ENCODE results near the gene ZNF264.

Gene ZNF264

GRCh38 chr19:57210381-57210780 is 19.1 kb downstream of the ZNF264 start:
- Histone ChIP-seq H3K36me3 (ENCODE audit: control insufficient read depth, insufficient read depth, low read length) (peaks cover 28% of the 10 kb centered on the region), H3K4me3 (ENCODE audit: low read depth, low read length) (no peak overlapping the region), H3K9me3 (ENCODE audit: control insufficient read depth, insufficient read depth, low read length) (no peaks in the 10 kb centered on the region), H3K27me3 (ENCODE audit: control insufficient read depth, insufficient read depth, low read length) (no peaks in the 10 kb centered on the region), H3K4me1 (ENCODE audit: control insufficient read depth, insufficient read depth, low read length) (no peaks in the 10 kb centered on the region), H3K9ac (ENCODE audit: low read depth, low read length) (no peak overlapping the region)

- Histone ChIP-seq H3K9me3 (ENCODE audit: control insufficient read depth, insufficient read depth, low read length) (no peaks in the 10 kb centered on the region), H3K4me1 (ENCODE audit: control insufficient read depth, insufficient read depth, low read length) (no peaks in the 10 kb centered on the region), H3K36me3 (ENCODE audit: control insufficient read depth, insufficient read depth, low read length) (peaks cover 24% of the 10 kb centered on the region), H3K4me3 (ENCODE audit: low read depth, low read length) (no peak overlapping the region), H3K9ac (ENCODE audit: low read depth, low read length) (no peak overlapping the region), H3K27me3 (ENCODE audit: control insufficient read depth, insufficient read depth, low read length) (no peaks in the 10 kb centered on the region)
Measured at GRCh38 chr19:57212109-57212508, 20.8 kb downstream of the ZNF264 start.

- H3K4me3 ChIP-seq (ENCODE audit: low read depth, low read length): no peak overlapping the region
- H3K36me3 ChIP-seq (ENCODE audit: control insufficient read depth, insufficient read depth, low read length): no peaks in the 10 kb centered on the region
- no peak overlapping the region for H3K9ac ChIP-seq (ENCODE audit: low read depth, low read length)
- peaks cover 2% of the 10 kb centered on the region for H3K27me3 ChIP-seq (ENCODE audit: control insufficient read depth, insufficient read depth, low read length)
- no peaks in the 10 kb centered on the region for H3K9me3 ChIP-seq (ENCODE audit: control insufficient read depth, insufficient read depth, low read length)
- no peaks in the 10 kb centered on the region for H3K4me1 ChIP-seq (ENCODE audit: control insufficient read depth, insufficient read depth, low read length)
Measured at GRCh38 chr19:57227502-57227901, 36.2 kb downstream of the ZNF264 start.

GRCh38 chr19:57231686-57232085 is 40.4 kb downstream of the ZNF264 start:
- Histone ChIP-seq H3K4me3 (ENCODE audit: low read depth, low read length) (peak overlapping the region; percentile 58), H3K36me3 (ENCODE audit: control insufficient read depth, insufficient read depth, low read length) (peaks cover 6% of the 10 kb centered on the region), H3K27me3 (ENCODE audit: control insufficient read depth, insufficient read depth, low read length) (peaks cover 2% of the 10 kb centered on the region), H3K9me3 (ENCODE audit: control insufficient read depth, insufficient read depth, low read length) (no peaks in the 10 kb centered on the region), H3K4me1 (ENCODE audit: control insufficient read depth, insufficient read depth, low read length) (no peaks in the 10 kb centered on the region), H3K9ac (ENCODE audit: low read depth, low read length) (peak overlapping the region; percentile 47)

GRCh38 chr19:57233207-57233606 is 41.9 kb downstream of the ZNF264 start:
- no peak overlapping the region for H3K4me3 ChIP-seq (ENCODE audit: low read depth, low read length)
- peaks cover 6% of the 10 kb centered on the region for H3K36me3 ChIP-seq (ENCODE audit: control insufficient read depth, insufficient read depth, low read length)
- peaks cover 2% of the 10 kb centered on the region for H3K27me3 ChIP-seq (ENCODE audit: control insufficient read depth, insufficient read depth, low read length)
- no peaks in the 10 kb centered on the region for H3K4me1 ChIP-seq (ENCODE audit: control insufficient read depth, insufficient read depth, low read length)
- no peak overlapping the region for H3K9ac ChIP-seq (ENCODE audit: low read depth, low read length)
- H3K9me3 ChIP-seq (ENCODE audit: control insufficient read depth, insufficient read depth, low read length): no peaks in the 10 kb centered on the region

- Histone ChIP-seq H3K9ac (ENCODE audit: low read depth, low read length) (peak overlapping the region; percentile 62), H3K4me3 (ENCODE audit: low read depth, low read length) (peak overlapping the region; percentile 98), H3K36me3 (ENCODE audit: control insufficient read depth, insufficient read depth, low read length) (peaks cover 5% of the 10 kb centered on the region), H3K9me3 (ENCODE audit: control insufficient read depth, insufficient read depth, low read length) (no peaks in the 10 kb centered on the region), H3K4me1 (ENCODE audit: control insufficient read depth, insufficient read depth, low read length) (no peaks in the 10 kb centered on the region), H3K27me3 (ENCODE audit: control insufficient read depth, insufficient read depth, low read length) (no peaks in the 10 kb centered on the region)
Measured at GRCh38 chr19:57239982-57240310, 48.6 kb downstream of the ZNF264 start.

- peak within 1 kb of the TSS; percentile 98 for H3K4me3 ChIP-seq (ENCODE audit: low read depth, low read length)
Measured at GRCh38 chr19:57240311-57241090, 49.2 kb downstream of the ZNF264 start, which contains the start of gene ZNF805. ZNF805 (plus strand) TSS chr19:57240632; CDS start chr19:57240892, 260 bp downstream.

GRCh38 chr19:57241176-57241575 is 49.9 kb downstream of the ZNF264 start:
- Histone ChIP-seq H3K9ac (ENCODE audit: low read depth, low read length) (peak overlapping the region; percentile 92), H3K36me3 (ENCODE audit: control insufficient read depth, insufficient read depth, low read length) (peaks cover 7% of the 10 kb centered on the region), H3K4me1 (ENCODE audit: control insufficient read depth, insufficient read depth, low read length) (no peaks in the 10 kb centered on the region), H3K9me3 (ENCODE audit: control insufficient read depth, insufficient read depth, low read length) (no peaks in the 10 kb centered on the region), H3K27me3 (ENCODE audit: control insufficient read depth, insufficient read depth, low read length) (no peaks in the 10 kb centered on the region), H3K4me3 (ENCODE audit: low read depth, low read length) (peak overlapping the region; percentile 98)

More at GRCh38 chr19:57240311-57241090, 49.2 kb downstream of the ZNF264 start, which contains the start of gene ZNF805:
- Histone ChIP-seq H3K27me3 (ENCODE audit: control insufficient read depth, insufficient read depth, low read length) (no peaks in the 10 kb centered on the region), H3K4me1 (ENCODE audit: control insufficient read depth, insufficient read depth, low read length) (no peaks in the 10 kb centered on the region), H3K36me3 (ENCODE audit: control insufficient read depth, insufficient read depth, low read length) (peaks cover 7% of the 10 kb centered on the region), H3K9ac (ENCODE audit: low read depth, low read length) (peak within 1 kb of the TSS; percentile 92), H3K9me3 (ENCODE audit: control insufficient read depth, insufficient read depth, low read length) (no peaks in the 10 kb centered on the region)

GRCh38 chr19:57242821-57243220 is 51.5 kb downstream of the ZNF264 start:
- Histone ChIP-seq H3K9ac (ENCODE audit: low read depth, low read length) (no peak overlapping the region), H3K4me1 (ENCODE audit: control insufficient read depth, insufficient read depth, low read length) (no peaks in the 10 kb centered on the region), H3K9me3 (ENCODE audit: control insufficient read depth, insufficient read depth, low read length) (no peaks in the 10 kb centered on the region), H3K27me3 (ENCODE audit: control insufficient read depth, insufficient read depth, low read length) (no peaks in the 10 kb centered on the region), H3K36me3 (ENCODE audit: control insufficient read depth, insufficient read depth, low read length) (peaks cover 7% of the 10 kb centered on the region), H3K4me3 (ENCODE audit: low read depth, low read length) (no peak overlapping the region)

GRCh38 chr19:57244513-57244912 is 53.2 kb downstream of the ZNF264 start:
- no peak overlapping the region for H3K9ac ChIP-seq (ENCODE audit: low read depth, low read length)
- peaks cover 12% of the 10 kb centered on the region for H3K36me3 ChIP-seq (ENCODE audit: control insufficient read depth, insufficient read depth, low read length)
- no peaks in the 10 kb centered on the region for H3K9me3 ChIP-seq (ENCODE audit: control insufficient read depth, insufficient read depth, low read length)

GRCh38 chr19:57245066-57245465 is 53.8 kb downstream of the ZNF264 start:
- Histone ChIP-seq H3K4me3 (ENCODE audit: low read depth, low read length) (no peak overlapping the region), H3K9me3 (ENCODE audit: control insufficient read depth, insufficient read depth, low read length) (no peaks in the 10 kb centered on the region), H3K36me3 (ENCODE audit: control insufficient read depth, insufficient read depth, low read length) (peaks cover 15% of the 10 kb centered on the region), H3K4me1 (ENCODE audit: control insufficient read depth, insufficient read depth, low read length) (no peaks in the 10 kb centered on the region), H3K27me3 (ENCODE audit: control insufficient read depth, insufficient read depth, low read length) (no peaks in the 10 kb centered on the region), H3K9ac (ENCODE audit: low read depth, low read length) (no peak overlapping the region)

More at GRCh38 chr19:57244513-57244912, 53.2 kb downstream of the ZNF264 start:
- Histone ChIP-seq H3K4me3 (ENCODE audit: low read depth, low read length) (no peak overlapping the region), H3K27me3 (ENCODE audit: control insufficient read depth, insufficient read depth, low read length) (no peaks in the 10 kb centered on the region), H3K4me1 (ENCODE audit: control insufficient read depth, insufficient read depth, low read length) (no peaks in the 10 kb centered on the region)

- Histone ChIP-seq H3K4me1 (ENCODE audit: control insufficient read depth, insufficient read depth, low read length) (no peaks in the 10 kb centered on the region), H3K9ac (ENCODE audit: low read depth, low read length) (no peak overlapping the region), H3K27me3 (ENCODE audit: control insufficient read depth, insufficient read depth, low read length) (no peaks in the 10 kb centered on the region), H3K9me3 (ENCODE audit: control insufficient read depth, insufficient read depth, low read length) (no peaks in the 10 kb centered on the region), H3K36me3 (ENCODE audit: control insufficient read depth, insufficient read depth, low read length) (peaks cover 15% of the 10 kb centered on the region), H3K4me3 (ENCODE audit: low read depth, low read length) (no peak overlapping the region)
Measured at GRCh38 chr19:57245959-57246358, 54.7 kb downstream of the ZNF264 start.
